Umbilical cord (tissue), 2 donors: ENCODE results near the gene RNF175. TPM values are rescaled to one million over a fixed set of nuclear protein-coding genes. Genes with fewer than 3 reads are reported as not detected.
A peak's percentile ranks its signal among the peaks of the same experiment; 100 is the strongest.
"Not testable (repeated sequence)": the region's sequence is repeated elsewhere in the genome, so short reads cannot be mapped to it uniquely, and the experiment has no call there.

Experiments
- DNase-seq: peaks from one replicate; pipeline ENCODE4 v3.0.0-alpha.2; 2015; ENCODE audit warnings: low spot score
- total RNA-seq: library from RNA; depleted of rRNA; stranded (reverse); fragments of >200 nt; gene quantifications from one replicate; pipeline ENCODE4 v1.2.3, GENCODE V29; 2014; ENCODE audit warnings: low replicate concordance; ENCODE audit not compliant: insufficient read depth

RNF175 gene
- total RNA-seq, 1 donor from 2014 or later, result 1.7 TPM

DNA sequence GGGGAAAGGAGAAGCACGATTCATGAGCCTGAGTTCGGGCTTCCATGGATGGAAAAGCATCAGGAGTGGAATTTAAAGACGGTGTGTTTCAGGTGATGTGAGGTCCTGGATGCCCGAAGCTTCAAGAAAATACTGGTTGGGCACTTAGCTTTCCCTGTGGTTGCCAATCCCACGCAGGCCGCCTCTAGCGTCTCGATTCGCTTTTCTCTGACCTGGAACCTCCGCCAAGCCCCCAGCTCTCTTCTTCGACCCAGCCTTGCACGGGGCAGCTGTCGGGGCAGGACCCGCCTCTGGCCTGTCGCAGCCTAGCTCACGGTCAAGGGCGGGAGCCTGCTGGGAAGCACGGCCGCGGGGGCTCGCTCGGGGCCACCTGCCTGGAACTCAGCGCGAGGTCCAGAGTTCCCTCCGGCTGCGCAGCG, 76.1 kb downstream of the RNF175 start:
- DNase-seq, result no peak

DNA sequence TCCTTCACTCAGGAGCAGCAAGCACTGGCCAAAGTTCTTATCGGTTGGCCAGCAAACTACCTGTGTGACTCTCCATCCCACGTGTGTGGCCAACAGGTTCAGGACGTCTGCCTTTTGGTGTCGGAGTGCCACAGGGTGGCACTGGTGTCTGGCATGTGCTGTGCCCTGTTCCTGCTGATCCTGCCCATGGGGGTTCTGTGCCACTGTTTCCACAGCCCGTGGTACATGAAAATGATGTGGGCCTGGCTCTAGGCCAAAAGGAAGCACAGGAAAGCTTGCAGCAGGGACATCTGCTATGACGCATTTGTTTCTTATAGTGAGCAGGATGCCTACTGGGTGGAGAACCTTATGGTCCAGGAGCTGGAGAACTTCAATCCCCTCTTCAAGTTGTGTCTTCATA, 80.3 kb downstream of the RNF175 start:
- DNase-seq, result no peak

DNA sequence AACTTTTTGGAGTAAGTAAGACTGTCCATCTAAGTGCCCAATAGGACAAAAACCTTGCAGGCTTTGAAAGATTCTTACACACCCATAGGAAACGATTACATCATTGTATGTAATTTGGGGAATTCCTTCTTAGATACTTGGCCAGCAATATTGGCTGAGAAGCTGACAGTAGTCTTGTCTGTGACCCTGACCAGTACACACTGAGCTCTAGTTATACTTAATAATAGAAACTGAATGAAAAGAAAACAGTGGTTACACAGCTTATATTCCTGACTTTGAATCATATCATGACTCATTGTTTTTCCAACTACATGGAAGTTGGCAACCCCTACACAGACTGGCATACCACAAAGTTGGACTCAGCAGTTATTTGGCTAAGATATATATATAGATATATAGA, 82.8 kb downstream of the RNF175 start:
- DNase-seq, result no peak

DNA sequence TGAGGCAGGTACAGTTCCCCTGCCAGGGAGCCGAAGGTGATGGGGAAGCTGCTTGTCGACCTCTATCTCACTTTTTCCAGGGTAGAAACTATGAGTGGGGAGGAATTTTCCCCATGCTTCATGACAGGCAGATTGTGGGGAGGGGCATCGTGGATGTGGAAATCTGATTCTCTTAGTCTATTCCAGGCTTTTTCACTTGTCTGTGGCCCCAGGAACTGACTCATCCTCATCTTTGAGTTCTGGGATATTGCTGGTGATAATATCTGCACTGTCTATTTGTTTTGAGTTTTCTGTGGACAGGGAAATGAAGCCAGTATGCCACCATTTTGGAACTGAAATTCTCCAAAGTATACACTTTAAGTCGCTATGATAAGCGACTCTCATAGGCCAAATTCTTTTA, 83.3 kb downstream of the RNF175 start:
- DNase-seq, result no peak

DNA sequence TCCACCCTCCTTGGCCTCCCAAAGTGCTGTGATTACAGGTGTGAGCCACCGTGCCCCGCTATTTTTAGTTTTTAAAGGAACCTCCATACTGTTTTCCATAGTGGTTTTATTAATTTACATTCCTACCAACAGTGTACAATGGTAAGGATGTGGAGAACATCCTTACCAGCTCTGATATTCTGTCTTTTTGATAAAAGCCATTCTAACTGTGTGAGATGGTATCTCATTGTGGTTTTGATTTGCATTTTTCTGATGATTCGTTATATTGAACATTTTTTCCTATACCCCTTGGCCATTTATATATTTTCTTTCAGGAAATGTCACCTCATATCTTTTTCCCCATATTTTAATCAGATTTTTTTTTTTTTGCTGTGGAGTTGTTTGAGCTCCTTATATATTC, 90.0 kb downstream of the RNF175 start:
- DNase-seq, result no peak

- no peak for DNase-seq
Measured at GRCh38 chr4:153668647-153669046, 91.2 kb downstream of the RNF175 start.

DNA sequence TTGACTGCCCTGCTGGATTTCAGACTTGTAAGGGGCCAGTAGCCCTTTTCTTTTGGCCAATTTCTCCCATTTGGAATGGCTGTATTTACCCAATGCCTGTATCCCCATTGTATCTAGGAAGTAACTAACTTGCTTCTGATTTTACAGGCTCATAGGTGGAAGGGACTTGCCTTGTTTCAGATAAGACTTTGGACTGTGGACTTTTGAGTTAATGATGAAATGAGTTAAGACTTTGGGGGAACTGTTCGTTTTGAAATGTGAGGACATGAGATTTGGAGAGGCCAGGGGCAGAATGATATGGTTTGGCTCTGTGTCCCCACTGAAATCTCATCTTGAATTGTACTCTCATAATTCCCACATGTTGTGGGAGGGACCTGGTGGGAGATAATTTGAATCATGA, 93.3 kb downstream of the RNF175 start:
- not testable (repeated sequence) for DNase-seq

DNA sequence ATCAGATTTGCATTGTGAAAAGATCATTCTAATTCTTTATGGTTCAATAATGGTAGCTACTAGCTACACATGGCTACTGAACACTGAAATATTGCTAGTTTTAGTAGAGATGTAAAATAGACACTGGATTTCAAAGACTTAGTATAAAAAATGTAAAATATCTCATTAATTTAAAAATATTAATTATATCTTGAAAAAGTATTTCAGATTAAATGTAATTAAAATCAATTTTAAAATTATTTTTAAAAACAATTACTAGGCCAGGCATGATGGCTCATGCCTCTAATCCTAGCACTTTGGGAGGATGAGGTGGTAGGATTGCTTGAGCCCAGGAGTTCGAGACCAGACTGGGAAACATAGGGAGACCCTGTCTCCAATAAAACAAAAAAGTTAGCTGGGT, 96.2 kb downstream of the RNF175 start:
- no peak for DNase-seq

DNA sequence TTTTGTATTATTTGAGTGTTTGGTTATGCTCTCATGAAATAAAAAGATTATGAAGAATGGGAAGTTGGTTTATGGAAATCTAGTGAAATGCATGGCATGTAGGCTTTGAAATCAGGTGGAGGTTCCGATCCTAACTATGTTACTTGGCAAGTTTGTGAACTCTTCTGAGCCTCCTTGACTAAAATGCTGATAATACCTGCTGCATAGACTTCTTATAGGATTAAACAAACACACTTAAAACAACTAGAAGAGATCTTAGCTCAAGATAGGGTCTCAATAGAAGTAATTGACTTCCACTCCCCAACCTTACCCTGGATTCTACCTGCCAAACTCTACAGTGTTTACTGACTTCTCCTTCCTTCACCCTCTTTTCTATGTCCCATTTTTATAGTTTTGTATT, 97.9 kb downstream of the RNF175 start:
- no peak for DNase-seq

GRCh38 chr4:153661215-153661822, 98.5 kb downstream of the RNF175 start:
- DNase-seq, result peak; percentile 25

Other genes starting within 250 kb of the RNF175 start
- 16.4 TPM for gene TLR2, start 75.7 kb downstream of the RNF175 start, total RNA-seq
- gene SFRP2, start 29.1 kb upstream of the RNF175 start, total RNA-seq, result 71.3 TPM